SU-DHL-6 (cell line): ENCODE results near the gene SLC35E2B.
"Not testable (repeated sequence)": the region's sequence is repeated elsewhere in the genome, so short reads cannot be mapped to it uniquely, and the experiment has no call there.

Experiments used
- H2AFZ ChIP-seq: fragments of 200-600 bp; sonication (generic); 2 replicates; pipeline ENCODE4 v1.6.1; 2014; ENCODE audit warnings: low read depth, mild to moderate bottlenecking, moderate library complexity, mixed read lengths, antibody characterized with exemption, low read length; ENCODE audit not compliant: severe bottlenecking
- H3F3A ChIP-seq: fragments of 200-600 bp; shearing (Covaris generic); 2 replicates; pipeline ENCODE4 v1.6.0; 2016; ENCODE audit warnings: antibody characterized with exemption, mild to moderate bottlenecking; ENCODE audit not compliant: insufficient read depth
- H3K27ac ChIP-seq: fragments of 200-600 bp; sonication (generic); 2 replicates; pipeline ENCODE4 v1.5.1; 2016; ENCODE audit warnings: low read depth, mild to moderate bottlenecking, low read length, moderate library complexity, mixed read lengths
- H3K27me3 ChIP-seq: fragments of 200-600 bp; sonication (generic), shearing (Covaris generic); 2 replicates; pipeline ENCODE4 v1.6.0; 2014; ENCODE audit warnings: mild to moderate bottlenecking, low read length
- H3K36me3 ChIP-seq: fragments of 200-600 bp; sonication (generic); 2 replicates; pipeline ENCODE4 v1.6.1; 2014; ENCODE audit warnings: mild to moderate bottlenecking, low read length, mixed read lengths
- H3K4me2 ChIP-seq: fragments of 300-600, 200-600 bp; shearing (Covaris generic), sonication (generic); 2 replicates; pipeline ENCODE4 v1.6.0; 2014; ENCODE audit warnings: low read length, low read depth, mild to moderate bottlenecking; ENCODE audit not compliant: poor library complexity, severe bottlenecking
- H3K4me3 ChIP-seq: fragments of 200-600 bp; sonication (generic); 2 replicates; pipeline ENCODE4 v1.5.1; 2014; ENCODE audit warnings: antibody characterized with exemption, low read length, mild to moderate bottlenecking, mixed read lengths; ENCODE audit not compliant: insufficient read depth, poor library complexity, severe bottlenecking
- H3K79me2 ChIP-seq: fragments of 200-600 bp; sonication (generic); 2 replicates; pipeline ENCODE4 v1.6.1; 2014; ENCODE audit warnings: mild to moderate bottlenecking, low read length, moderate library complexity; ENCODE audit not compliant: insufficient read depth
- H3K9ac ChIP-seq: fragments of 200-600 bp; sonication (generic); 2 replicates; pipeline ENCODE4 v1.7.0; 2014; ENCODE audit warnings: mild to moderate bottlenecking, low read length
- H3K9me2 ChIP-seq: fragments of 200-600 bp; sonication (generic); replicated peaks from 2 replicates; pipeline ENCODE4 v1.6.1; 2014; ENCODE audit warnings: low read length; ENCODE audit not compliant: insufficient read depth
- H3K9me3 ChIP-seq: fragments of 200-600 bp; sonication (generic); 2 replicates; pipeline ENCODE4 v1.6.1; 2014; ENCODE audit warnings: low read length, mixed read lengths; ENCODE audit not compliant: insufficient read depth
- H4K20me1 ChIP-seq: fragments of 200-600 bp; sonication (generic); 2 replicates; pipeline ENCODE4 v1.6.1; 2014; ENCODE audit warnings: low read depth, mild to moderate bottlenecking, antibody characterized with exemption, low read length, moderate library complexity, mixed read lengths
- CTCF ChIP-seq: fragments of 200-600 bp; sonication (generic); IDR thresholded peaks from one replicate; pipeline ENCODE4 v1.5.1; 2017; ENCODE audit warnings: antibody characterized with exemption, mild to moderate bottlenecking, low read length, moderate library complexity; ENCODE audit not compliant: insufficient read depth, poor library complexity, severe bottlenecking
- EZH2phosphoT487 ChIP-seq: fragments of 200-600 bp; sonication (generic), shearing (Covaris generic); conservative IDR thresholded peaks from 2 replicates; pipeline ENCODE4 v1.6.1; 2018; ENCODE audit warnings: mild to moderate bottlenecking, antibody characterized with exemption, low read length, moderate library complexity, mixed read lengths

SLC35E2B gene

GRCh38 chr1:1674806-1675205, 17.8 kb downstream of the SLC35E2B start:
- not testable (repeated sequence) for H2AFZ ChIP-seq, H3K79me2 ChIP-seq, H3K9me2 ChIP-seq, H3K9ac ChIP-seq, H3K9me3 ChIP-seq, H3K4me2 ChIP-seq, H3K36me3 ChIP-seq, H3K27me3 ChIP-seq, H3K27ac ChIP-seq, H3K4me3 ChIP-seq, H4K20me1 ChIP-seq
- peaks cover 13% of the 10 kb centered on the region for H3F3A ChIP-seq

- H4K20me1 ChIP-seq, result no peaks in the 10 kb centered on the region
- no peak overlapping the region for H3K4me2 ChIP-seq
- 0 out of 2 replicates have a peak, but pooled peaks cover under 1% of the 10 kb centered on the region for H3F3A ChIP-seq
- H3K36me3 ChIP-seq, result no peaks in the 10 kb centered on the region
- no peaks in the 10 kb centered on the region for H3K79me2 ChIP-seq
- no peak overlapping the region for H3K27ac ChIP-seq
- H3K9me3 ChIP-seq, result no peaks in the 10 kb centered on the region
- H3K4me3 ChIP-seq, result no peak overlapping the region
- TF ChIP-seq EZH2phosphoT487, result no peak
- TF ChIP-seq CTCF, result no peak
- H3K9ac ChIP-seq, result no peak overlapping the region
- H3K9me2 ChIP-seq, result no peaks in the 10 kb centered on the region
- H3K27me3 ChIP-seq, result no peaks in the 10 kb centered on the region
- H2AFZ ChIP-seq, result no peak overlapping the region
Observed at GRCh38 chr1:1672181-1672965, 20.2 kb downstream of the SLC35E2B start.

- TF ChIP-seq CTCF (no peak), EZH2phosphoT487 (no peak)
- no peaks in the 10 kb centered on the region for H3K79me2 ChIP-seq
- H3K4me3 ChIP-seq, result no peak overlapping the region
- H4K20me1 ChIP-seq, result no peaks in the 10 kb centered on the region
- H3K9me2 ChIP-seq, result no peaks in the 10 kb centered on the region
- H3K9me3 ChIP-seq, result no peaks in the 10 kb centered on the region
- H3F3A ChIP-seq, result no peaks in the 10 kb centered on the region
- no peak overlapping the region for H3K9ac ChIP-seq
- no peak overlapping the region for H3K4me2 ChIP-seq
- no peak overlapping the region for H2AFZ ChIP-seq
- no peaks in the 10 kb centered on the region for H3K36me3 ChIP-seq
- no peaks in the 10 kb centered on the region for H3K27me3 ChIP-seq
- H3K27ac ChIP-seq, result no peak overlapping the region
Observed at GRCh38 chr1:1671365-1672119, 21.1 kb downstream of the SLC35E2B start.

- Histone ChIP-seq H3K36me3 (no peaks in the 10 kb centered on the region), H3K9me3 (no peaks in the 10 kb centered on the region), H2AFZ (no peak overlapping the region)
Observed at GRCh38 chr1:1670866-1671265, 21.7 kb downstream of the SLC35E2B start.

More at GRCh38 chr1:1670866-1671265, 21.7 kb downstream of the SLC35E2B start:
- TF ChIP-seq CTCF (no peak), EZH2phosphoT487 (no peak)
- Histone ChIP-seq H3K4me2 (no peak overlapping the region), H3K79me2 (no peaks in the 10 kb centered on the region), H3K9me2 (no peaks in the 10 kb centered on the region), H4K20me1 (no peaks in the 10 kb centered on the region), H3F3A (no peaks in the 10 kb centered on the region), H3K4me3 (no peak overlapping the region), H3K9ac (no peak overlapping the region), H3K27ac (no peak overlapping the region), H3K27me3 (no peaks in the 10 kb centered on the region)
